GM12891 (cell line): ENCODE results near the gene PWP2.
"Not testable (repeated sequence)": the region's sequence is repeated elsewhere in the genome, so short reads cannot be mapped to it uniquely, and the experiment has no call there.

Experiments used
- POLR2A ChIP-seq: IDR thresholded peaks from 2 replicates; pipeline ENCODE4 v1.6.1; 2011; ENCODE audit warnings: low read depth, low read length, control low read depth
- POLR2AphosphoS5 ChIP-seq: IDR thresholded peaks from 2 replicates; pipeline ENCODE4 v1.6.1; 2011; ENCODE audit warnings: low read depth, low read length, control low read depth
- SPI1 ChIP-seq: IDR thresholded peaks from 2 replicates; pipeline ENCODE4 v1.6.1; 2011; ENCODE audit warnings: low read depth, low read length, control low read depth
- TAF1 ChIP-seq: IDR thresholded peaks from 2 replicates; pipeline ENCODE4 v1.6.1; 2011; ENCODE audit warnings: low read depth, low read length, control low read depth

- TF ChIP-seq POLR2A, TAF1, POLR2AphosphoS5, SPI1: not testable (repeated sequence)
Measured at GRCh38 chr21:44143996-44144395, 36.8 kb downstream of the PWP2 start.
